HG03439 (cell line): ENCODE measurements around the gene SAP30L.

ENCODE experiments used
- ATAC-seq: cut with Tn5 transposase; IDR thresholded peaks from one replicate; pipeline ENCODE4 v1.9.1; 2021; ENCODE audit warnings: mild to moderate bottlenecking, moderate library complexity; ENCODE audit not compliant: unreplicated experiment

The SAP30L gene

DNA sequence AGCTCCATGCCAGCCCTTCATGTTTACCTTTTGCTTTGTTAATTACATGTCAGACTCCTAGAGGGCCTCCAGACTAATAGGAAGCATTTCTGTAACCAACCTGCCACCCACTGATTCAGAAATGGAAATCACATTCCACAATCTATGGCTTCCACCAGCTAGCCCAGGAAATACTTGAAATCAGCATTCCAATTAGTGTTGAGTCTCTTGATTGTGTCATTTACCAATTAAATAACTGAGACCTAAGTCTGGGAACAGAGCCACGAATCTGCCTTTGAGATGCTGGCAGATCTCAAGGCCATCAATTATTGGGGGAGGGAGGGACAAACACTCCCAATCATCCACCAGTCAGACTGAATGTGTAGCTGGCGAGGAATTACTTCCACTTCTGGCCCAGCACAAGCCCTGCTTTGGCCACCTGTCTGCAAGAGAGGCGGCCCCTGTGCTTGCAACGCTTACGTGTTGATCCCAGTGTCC lies 27.4 kb upstream of the SAP30L start:
- no peak for ATAC-seq

DNA sequence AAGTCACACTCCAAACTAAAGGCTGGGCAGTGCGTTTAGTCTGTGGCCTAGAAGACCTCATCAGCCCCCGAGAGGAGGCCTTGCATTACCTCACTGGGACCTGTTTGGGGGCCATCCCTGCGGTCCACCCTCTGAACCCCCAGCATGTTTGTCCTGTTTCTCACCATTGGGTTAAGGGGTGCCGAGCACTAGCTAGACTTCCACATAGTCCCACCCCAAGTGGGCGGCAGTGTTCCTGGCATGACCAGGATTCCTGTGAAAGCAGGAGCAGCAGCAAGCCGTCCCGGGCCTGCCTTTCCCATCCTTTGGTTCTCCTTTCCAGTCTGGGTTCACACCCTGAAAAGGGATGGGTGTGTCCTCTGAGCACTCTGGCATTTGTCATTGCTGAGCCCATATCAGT lies 26.6 kb upstream of the SAP30L start:
- no peak for ATAC-seq

DNA sequence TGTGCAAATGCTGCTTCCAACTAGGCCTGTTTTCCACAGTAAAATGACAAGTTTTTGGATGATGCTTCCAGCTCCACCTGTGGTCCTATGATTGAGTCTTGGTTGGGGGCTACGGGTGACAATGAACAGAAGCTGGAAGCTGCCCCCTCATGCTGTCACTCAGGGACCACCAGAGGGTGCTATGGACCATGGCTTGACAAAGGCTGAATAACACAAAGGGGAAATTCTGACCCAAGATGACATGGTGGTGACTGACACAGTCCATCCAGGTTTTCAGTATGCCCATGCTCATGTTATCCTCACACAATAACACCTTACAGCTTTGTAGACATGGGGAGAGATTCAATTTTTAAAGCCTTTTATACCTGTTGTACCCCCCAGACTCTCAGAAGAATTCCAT lies 23.9 kb upstream of the SAP30L start:
- no peak for ATAC-seq

DNA sequence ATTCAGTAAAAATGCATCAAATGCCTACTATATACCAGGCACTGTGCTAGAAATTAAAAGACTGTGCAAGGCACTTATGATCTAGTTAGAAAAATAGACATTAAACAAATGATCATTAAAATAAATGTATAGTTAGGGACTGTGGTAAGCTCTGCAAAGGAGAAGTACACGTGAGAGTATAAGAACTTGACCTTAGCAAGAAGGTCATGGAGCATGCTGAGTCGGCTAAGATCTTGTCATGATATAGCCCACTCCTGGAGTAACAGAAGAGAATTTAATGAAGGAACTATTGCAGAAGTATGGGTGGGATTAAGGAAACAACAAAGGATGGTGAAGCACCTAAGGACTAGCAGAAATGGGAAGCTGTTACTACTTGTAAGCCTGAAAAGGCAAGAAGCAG lies 23.5 kb upstream of the SAP30L start:
- no peak for ATAC-seq

DNA sequence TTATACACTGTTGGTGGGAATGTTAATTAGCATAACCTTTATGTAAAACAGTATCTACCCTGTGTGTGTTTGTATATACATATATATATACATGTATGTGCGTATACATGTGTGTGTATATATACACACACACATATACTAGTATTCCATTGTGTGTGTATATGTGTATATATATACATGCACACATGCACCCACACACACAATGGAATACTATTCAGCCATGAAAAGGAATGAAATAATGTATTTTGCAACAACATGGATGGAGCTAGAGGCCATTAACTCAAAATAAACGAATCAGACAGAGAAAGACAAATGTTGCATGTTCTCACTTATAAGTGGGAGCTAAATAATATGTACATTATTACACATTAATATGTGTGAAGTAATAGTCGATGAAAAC lies 17.6 kb upstream of the SAP30L start:
- no peak for ATAC-seq

DNA sequence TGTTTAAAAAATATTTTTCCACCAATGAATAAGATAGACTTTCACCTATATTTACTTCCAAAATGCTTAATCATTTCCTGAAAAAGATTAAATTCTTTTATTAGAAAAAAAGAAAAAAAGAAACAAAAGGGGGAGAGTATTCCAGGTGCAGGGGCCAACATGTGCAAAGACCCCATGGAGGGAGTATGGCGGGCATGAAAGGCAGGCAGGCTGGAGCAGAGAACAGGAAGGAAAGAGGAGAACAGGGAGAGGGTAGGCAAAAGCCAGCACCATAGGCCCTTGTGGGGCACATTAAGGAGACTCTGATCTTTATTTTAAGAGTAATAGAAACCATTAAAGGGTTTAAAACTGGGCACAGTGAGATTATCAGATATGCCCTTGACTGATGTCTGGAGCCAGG lies 16.5 kb upstream of the SAP30L start:
- no peak for ATAC-seq

DNA sequence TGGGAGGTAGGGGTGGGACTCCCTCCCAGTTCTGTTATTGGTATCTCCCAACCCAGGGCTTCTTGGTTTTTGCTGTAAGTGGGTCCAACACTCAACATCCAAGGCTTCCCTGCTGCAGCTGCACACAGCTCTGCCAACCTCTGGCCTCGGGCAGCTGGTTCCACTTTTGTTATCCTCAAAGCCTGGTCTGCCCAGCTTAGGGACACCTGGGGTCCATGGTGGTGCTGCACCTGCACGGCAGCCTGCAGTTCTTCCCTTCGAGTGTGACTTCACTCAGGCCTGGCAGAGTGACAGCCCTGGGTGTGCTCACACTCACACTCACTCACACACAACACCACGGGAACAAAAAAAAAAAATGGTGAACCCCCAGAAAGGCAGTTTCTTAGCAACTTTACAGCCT lies 15.3 kb upstream of the SAP30L start:
- ATAC-seq, result no peak

DNA sequence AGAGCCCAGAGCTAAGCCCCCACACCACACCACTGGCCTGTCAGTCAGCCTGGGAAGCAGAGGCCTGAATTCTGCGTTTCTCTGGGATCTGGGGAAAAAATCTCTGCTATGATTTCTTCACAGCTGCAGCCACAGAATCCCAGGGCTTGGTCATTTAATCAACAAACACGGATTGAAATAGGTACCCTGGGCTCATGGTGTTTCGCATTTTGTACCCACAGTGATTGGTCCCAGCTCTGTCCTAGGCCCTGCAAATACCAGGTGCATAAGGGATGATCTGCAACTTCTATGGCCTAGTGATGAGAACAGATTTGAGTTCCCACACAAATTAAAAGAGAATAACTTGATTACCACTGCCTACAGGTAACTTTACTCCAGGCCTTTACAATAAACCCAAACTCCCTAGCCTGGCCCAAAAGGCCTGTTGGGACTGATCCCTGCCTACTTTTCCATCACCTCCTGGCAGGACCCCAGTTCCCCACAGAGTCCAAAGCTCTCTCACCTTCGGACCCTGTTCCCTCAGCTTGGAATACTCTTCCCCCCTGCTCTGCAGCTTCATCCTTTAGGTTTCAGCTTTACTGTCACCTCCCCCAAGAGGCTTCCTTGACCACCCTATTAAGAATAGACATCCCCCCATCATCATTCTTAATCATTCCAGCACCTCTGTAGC lies 14.7 kb upstream of the SAP30L start:
- no peak for ATAC-seq

DNA sequence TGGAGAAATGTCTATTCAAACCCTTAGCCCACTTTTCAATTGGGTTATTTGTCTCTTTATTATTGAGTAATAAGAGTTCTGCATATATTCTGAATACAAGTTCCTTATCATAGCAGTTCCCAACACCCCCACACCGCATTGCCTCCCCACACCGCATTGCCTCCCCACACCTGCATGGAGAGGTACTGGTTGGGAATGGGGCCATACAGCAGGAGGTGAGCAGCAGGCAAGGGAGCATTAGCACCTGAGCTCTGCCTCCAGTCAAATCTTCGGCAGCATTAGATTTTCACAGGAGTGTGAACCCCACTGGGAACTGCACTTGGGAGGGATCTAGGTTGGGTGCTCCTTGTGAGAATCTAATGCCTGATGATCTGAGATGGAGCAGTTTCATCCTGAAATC lies 10.6 kb upstream of the SAP30L start:
- no peak for ATAC-seq

DNA sequence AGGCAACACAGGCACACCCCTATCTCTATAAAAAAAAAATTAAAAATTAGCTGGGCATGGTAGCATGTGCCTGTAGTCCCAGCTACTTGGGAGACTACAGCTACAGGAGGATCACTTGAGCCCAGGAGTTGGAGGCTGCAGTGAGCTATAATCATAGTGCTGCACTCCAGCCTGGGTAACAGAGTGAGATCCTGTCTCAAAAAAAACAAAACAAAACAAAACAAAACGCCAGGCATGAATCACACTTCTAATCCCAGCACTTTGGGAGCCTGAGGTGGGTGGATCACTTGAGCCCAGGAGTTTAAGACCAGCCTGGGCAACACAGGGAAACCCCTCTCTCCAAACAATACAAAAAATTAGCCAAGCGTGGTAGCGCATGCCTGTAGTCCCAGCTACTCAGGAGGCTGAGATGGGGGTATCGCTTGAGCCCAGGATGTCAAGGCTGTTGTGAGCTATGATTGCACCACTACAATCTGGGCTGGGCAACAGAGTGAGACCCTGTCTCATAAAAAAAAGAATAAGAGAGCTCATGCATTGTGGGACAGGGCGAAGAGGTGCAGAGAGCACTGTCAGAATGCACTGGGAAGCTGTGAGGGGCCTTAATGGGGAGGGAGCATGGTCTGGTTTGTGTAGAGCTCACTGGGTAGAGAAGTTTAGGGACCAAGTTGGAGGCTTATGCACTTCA lies 8.4 kb upstream of the SAP30L start:
- ATAC-seq, result no peak

DNA sequence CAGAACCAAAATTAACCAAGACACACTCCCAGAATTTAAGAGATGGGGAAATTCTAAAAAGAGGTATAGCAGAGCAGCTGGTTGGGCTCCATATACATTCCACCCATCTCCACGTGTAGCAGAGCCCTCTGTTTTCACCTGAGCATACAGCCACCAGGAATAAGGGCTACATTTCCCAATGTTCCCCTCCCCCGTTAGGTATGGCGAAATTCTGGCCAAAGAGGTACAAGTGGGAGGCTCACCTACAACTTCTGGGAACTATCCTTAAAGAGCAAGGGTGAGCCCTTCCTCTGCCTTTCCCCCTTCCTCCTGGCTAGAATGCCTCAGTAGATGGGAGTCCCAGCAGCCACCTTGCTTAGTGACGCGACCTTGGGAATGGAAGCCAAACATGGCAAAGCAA lies 5.3 kb upstream of the SAP30L start:
- no peak for ATAC-seq

DNA sequence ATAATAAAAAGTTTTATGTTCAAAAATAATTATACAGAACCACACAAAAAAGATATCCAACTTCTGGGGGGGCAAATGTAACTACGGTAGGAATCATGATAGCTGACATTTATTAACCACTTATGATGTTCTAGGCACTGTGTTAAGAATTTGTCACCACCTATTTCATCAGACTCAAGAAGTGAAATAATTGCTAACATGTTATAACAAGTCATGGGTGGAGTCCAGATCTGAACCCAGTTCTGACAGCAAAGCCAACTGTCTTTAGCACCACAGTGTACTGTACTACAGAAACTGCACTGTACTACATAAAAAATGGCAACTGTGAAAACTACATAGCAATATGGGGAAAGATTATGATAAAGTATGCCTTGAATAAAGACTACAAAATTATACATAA lies 3.0 kb upstream of the SAP30L start:
- no peak for ATAC-seq

DNA sequence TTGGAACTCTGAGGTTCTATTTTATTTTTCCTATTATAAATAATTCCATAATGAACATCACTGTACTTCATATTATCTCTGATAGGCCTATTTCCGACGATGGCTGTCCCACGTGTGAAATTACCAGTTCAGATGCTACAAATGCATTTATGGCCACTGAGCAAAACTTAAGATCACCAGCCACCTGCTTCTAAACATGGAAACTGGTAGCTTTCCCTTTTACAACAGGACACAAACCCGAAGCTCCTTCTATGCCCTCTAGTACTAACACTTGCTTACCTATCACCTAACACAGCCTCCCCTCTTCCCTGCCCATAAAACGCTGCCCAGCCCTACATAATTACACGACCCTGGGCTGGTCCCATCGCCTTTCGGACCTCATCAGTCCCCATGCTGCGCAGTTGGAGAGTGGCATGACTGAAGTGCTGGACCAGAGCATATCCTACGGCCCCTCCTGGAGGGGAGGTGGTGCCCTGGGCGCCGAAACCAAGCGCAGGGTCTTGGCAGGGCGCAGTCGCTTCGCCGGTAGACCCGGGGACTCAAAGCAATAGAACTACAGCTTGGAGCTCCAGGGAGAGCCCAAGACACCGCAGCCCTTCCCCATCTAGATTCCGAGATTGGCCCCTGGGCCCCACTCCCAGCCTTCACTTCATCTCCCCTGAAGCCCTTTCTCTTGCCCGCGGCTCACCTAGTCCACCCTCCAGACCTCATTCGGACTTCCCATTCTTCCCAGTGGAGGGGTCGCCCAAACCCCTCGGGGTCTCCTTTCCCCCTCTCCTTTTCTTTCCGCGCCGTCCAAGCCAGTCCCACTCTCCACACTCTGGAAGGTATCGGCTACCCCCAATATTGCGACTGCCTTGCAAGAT lies 1.0 kb upstream of the SAP30L start:
- peak; percentile 15 for ATAC-seq

DNA sequence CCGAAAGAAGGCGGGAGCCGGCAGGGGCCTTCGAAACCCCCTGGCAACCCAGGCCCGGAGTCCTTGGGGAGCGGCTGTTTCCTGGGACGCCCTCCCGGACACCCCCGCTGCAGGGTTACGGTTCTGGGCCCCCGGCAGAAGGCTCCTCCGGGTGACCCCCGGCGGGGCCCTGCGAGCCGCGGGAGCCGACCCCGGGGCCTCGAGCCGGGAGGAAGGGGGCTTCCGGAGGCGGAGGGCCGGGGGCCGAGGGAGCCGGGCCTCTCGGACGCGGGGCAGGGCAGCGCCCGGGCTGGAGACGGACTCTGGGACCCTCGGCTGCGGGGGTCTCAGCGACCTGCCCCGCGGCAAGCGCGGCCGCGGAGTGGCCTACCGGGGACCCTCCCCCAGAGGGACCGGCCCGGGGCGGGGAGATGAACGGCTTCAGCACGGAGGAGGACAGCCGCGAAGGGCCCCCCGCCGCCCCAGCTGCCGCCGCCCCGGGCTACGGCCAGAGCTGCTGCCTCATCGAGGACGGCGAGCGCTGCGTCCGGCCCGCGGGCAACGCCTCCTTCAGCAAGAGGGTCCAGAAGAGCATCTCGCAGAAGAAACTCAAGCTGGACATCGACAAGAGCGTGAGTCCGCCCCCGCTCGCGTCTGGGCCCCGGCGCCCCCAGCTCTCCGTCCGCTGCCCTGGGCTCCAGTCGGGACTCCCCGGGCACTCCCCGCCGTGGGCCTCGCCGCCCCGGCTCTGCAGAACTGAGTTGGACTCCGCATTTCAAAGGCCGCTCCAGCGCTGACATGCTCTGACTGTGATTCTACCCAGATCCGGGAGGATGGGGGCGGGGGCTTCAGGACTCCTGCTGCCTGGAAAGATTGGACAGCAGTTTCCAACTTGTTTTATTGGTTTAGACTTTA lies 645 bp downstream of the SAP30L start:
- peak; percentile 26 for ATAC-seq

DNA sequence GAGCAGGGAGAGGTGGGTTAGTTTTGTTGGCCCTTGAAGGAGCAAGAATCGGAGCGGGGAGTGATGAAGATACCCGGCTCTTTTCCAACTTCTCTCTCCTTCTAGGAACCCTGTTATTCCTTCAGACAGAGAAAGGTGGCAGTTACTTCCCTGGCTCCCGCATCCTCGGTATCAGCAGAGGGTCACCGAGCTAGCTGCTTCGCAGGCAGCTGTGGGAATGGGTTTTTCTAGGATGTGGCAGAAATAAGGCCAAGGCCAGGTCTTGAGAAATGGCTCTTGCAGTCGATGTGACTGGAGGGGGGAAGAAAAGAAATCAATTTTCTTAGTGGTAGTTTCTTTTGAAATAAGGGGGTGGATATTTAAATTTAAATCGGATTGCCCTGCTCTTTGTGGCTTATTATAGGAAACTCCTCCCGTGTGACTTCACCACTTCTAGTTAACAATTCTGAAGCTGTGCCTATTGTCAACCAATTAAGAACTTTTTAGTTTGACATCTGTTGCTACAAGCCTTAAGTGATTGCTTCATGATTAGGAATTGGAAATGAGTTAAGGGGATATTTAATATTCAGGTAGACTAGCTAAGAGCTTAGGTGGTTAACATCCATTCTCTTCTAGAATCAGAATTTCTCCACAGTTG lies 1.4 kb downstream of the SAP30L start:
- no peak for ATAC-seq

DNA sequence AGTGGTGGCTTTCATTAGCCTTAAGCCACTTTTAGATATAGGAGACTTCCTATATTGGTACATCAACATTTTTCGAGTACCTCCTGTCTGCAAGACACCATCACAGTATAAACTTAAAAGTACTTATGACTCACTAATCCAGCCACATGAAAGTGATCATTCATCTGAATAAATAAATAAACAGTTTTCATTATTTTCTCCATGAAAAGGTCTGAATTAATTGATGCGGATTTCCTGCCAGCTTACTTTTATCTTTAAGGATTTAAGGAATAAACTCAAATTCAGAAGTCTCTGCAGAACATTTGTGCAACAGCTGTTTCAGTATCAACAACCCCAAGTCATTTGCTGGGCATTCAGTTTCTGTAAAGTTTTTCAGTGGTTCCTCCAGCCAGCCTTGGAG lies 4.0 kb downstream of the SAP30L start:
- no peak for ATAC-seq

DNA sequence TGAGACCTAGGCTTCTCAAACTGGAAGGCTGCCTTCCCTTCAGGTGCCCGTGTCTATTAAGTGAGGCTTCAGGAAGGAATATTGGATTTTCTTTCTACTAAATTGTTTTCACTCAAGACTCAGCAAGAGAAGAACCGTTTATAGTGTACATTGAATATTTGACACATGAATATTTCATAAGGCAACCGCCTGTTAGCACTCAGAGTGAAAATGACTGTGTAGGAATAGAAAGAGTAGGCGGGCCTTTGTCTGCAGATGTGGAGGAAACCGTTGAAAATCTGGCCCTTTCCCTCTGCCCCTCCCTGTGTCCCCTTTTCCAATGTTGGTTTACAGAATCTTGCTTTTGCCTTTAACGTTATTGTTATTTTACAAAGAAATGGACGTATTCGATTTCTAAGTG lies 6.2 kb downstream of the SAP30L start:
- ATAC-seq, result no peak

DNA sequence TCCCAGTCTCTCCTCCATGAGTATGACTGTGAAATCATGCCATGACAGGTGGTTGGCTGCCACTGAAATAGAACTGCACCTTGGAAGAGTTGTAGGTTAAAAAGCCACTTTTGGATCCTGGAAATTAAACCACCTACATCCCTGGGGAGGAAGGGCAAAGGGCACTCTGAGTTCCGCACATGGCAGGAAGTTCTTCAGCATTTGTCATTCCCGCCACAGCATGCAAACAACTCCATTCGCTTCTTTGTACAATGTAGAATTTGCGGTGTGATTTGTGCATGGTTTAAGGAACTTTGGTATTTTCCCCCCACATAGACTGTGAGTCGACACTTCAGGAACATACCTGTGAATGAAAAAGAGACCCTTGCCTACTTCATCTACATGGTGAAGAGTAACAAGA lies 9.8 kb downstream of the SAP30L start:
- ATAC-seq, result no peak

DNA sequence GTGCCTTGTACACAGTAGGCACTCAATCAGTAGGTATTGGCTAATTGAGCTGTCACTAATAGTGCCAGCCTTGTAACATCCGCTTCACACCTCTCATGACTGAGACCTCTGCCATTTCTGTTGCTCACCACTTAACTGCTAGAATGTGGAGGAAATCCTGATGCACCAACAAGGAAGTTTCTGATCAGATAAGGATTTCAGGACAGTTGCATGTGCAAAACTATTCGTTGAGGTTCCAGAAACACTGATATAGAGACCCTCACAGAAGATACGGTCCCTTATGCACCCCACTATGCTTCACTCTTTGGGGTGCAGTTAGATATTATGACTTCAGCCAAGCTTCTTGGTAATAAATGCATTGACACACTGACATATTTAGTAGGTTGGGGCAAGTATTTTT lies 10.7 kb downstream of the SAP30L start:
- no peak for ATAC-seq

DNA sequence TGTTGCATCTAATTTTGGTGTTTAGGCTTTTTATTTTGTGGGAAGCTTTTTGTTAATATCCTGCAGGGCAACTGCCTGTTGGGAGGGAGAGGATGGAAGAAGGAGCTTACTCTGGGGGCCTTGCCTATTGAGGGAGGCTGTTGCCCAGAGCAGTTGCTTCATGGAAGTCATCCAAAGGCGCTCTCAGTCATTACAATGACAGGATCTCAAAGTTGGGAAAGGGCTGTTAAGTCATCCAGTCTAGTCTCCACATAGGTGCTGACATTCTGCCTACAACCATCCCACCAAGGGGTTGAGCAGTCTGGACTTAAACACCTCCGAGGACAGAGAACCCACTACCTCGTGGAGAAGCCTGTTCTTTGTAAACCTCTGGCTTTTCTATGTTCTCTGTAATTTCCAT lies 13.2 kb downstream of the SAP30L start:
- ATAC-seq, result no peak
